Measurements from ENCODE around the gene SCUBE1. TPM values are rescaled to one million over a fixed set of nuclear protein-coding genes. Genes with fewer than 3 reads are reported as not detected.

Gene SCUBE1
- total RNA-seq, 1 experiment from 2014 or later: 3.9 TPM

DNA sequence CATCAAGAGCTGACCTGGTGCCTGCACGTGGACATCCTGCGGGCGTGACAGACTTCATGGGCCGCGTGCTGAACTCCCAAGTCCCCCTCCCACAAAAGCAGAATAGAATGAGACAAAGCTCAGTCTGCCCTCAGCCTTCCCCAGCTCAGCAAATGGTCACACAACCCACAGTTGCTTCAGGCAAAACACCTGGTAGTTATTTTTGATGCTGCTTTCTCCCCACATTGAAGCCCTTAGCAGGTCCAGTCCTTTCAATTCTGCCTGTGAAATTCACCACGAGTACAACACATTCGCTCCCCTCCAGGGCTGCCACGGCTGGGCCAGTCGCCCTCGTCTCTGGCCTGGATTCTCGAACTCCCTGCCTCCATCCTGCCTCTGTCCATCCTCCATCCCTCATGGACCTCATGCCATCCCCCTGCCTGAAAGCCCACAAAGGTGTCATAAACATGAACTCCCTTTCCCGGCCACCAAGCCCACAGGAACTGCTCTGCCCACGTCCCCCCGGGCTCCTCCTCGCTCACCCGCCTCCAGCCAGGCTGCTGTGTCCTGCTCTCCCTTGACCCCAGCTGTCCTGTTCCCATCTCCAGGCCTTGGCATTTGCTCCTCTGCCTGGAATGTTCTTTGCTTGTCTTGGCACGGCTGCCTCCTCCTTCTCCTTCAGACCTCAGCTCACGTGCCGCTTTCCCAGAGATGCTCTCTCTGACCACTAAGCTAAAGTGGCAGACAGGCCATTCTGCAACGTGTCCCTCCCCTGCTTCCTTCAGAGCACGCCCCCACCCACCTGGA lies 42.1 kb downstream of the SCUBE1 start:
- ChIA-PET CTCF (no interaction called here), POLR2A (no interaction called here), RAD21 (ENCODE audit: low non-redundant PET in 1 of 2, low total read pairs in 2 of 2, uncharacterized antibody in 2 of 2, unreplicated experiment in 2 of 2) (no interaction called here)
- no peak overlapping the region for H3K9ac ChIP-seq (ENCODE audit: low read length)
- DNase-seq (ENCODE audit: low read depth, low spot score) (no peak), ATAC-seq (no peak)
- no peaks in the 10 kb centered on the region for H3K4me1 ChIP-seq (ENCODE audit: control insufficient read depth in 1 of 2, insufficient read depth in 2 of 2, low read length in 2 of 2)
- no peaks in the 10 kb centered on the region for H3K9me2 ChIP-seq (ENCODE audit: insufficient read depth)
- H3K27ac ChIP-seq (ENCODE audit: low read depth, low read length): no peak overlapping the region
- no peaks in the 10 kb centered on the region for H3K27me3 ChIP-seq (ENCODE audit: insufficient read depth, low read length)
- H3K4me3 ChIP-seq (replicated peaks in 1 of 2; ENCODE audit: low read depth in 1 of 2, low read length in 2 of 2): no peak overlapping the region
- intact Hi-C loops (cut with micrococcal nuclease): no loop called here
- TF ChIP-seq EGR1 (IDR thresholded peaks at IDR 0.05; ENCODE audit: low read depth): no peak
- TF ChIP-seq, protein P1, sequence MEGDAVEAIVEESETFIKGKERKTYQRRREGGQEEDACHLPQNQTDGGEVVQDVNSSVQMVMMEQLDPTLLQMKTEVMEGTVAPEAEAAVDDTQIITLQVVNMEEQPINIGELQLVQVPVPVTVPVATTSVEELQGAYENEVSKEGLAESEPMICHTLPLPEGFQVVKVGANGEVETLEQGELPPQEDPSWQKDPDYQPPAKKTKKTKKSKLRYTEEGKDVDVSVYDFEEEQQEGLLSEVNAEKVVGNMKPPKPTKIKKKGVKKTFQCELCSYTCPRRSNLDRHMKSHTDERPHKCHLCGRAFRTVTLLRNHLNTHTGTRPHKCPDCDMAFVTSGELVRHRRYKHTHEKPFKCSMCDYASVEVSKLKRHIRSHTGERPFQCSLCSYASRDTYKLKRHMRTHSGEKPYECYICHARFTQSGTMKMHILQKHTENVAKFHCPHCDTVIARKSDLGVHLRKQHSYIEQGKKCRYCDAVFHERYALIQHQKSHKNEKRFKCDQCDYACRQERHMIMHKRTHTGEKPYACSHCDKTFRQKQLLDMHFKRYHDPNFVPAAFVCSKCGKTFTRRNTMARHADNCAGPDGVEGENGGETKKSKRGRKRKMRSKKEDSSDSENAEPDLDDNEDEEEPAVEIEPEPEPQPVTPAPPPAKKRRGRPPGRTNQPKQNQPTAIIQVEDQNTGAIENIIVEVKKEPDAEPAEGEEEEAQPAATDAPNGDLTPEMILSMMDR (IDR thresholded peaks at IDR 0.05 in 2 of 3, conservative IDR thresholded peaks at IDR 0.05 in 1 of 3; ENCODE audit: borderline replicate concordance in 1 of 3, insufficient read depth in 1 of 3, low read depth in 2 of 3, low read length in 2 of 3): no peak
- no peak for TF ChIP-seq ZNF274 (IDR thresholded peaks at IDR 0.05; ENCODE audit: low read depth, low read length)
- no peak for TF ChIP-seq POLR2A (IDR thresholded peaks at IDR 0.05; ENCODE audit: borderline replicate concordance, extremely low read depth, insufficient read depth, insufficient read length)
- TF ChIP-seq SP1 (IDR thresholded peaks at IDR 0.05; ENCODE audit: low read depth): no peak
- TF ChIP-seq CBX3 (IDR thresholded peaks at IDR 0.05; ENCODE audit: low read depth): no peak
- TF ChIP-seq TCF7L2 (IDR thresholded peaks at IDR 0.05; ENCODE audit: borderline replicate concordance, extremely low read depth, insufficient read depth, insufficient read length): no peak
- TF ChIP-seq, protein P2, sequence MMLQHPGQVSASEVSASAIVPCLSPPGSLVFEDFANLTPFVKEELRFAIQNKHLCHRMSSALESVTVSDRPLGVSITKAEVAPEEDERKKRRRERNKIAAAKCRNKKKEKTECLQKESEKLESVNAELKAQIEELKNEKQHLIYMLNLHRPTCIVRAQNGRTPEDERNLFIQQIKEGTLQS (IDR thresholded peaks at IDR 0.05): no peak
- TF ChIP-seq YY1 (IDR thresholded peaks at IDR 0.05; ENCODE audit: extremely low read depth, insufficient replicate concordance, low read depth, low read length): no peak
- TF ChIP-seq ELF1 (IDR thresholded peaks at IDR 0.05; ENCODE audit: borderline replicate concordance, low read depth): no peak
- no peak for TF ChIP-seq SRF (IDR thresholded peaks at IDR 0.05; ENCODE audit: low read depth)
- H2AFZ ChIP-seq (ENCODE audit: low read depth, low read length, poor library complexity, severe bottlenecking): no peak overlapping the region
- BruUV-seq (replicated peaks): no TSS peak
- H3K9me3 ChIP-seq (ENCODE audit: control insufficient read depth in 1 of 2, insufficient read depth in 1 of 2, low read depth in 1 of 2, low read length in 2 of 2): no peaks in the 10 kb centered on the region
- no peak overlapping the region for H3K4me2 ChIP-seq (ENCODE audit: low read length)
- H3K36me3 ChIP-seq (ENCODE audit: control insufficient read depth in 1 of 2, insufficient read depth in 2 of 2, low read length in 2 of 2): no peaks in the 10 kb centered on the region
- H3K79me2 ChIP-seq (ENCODE audit: insufficient read depth, low read length): no peaks in the 10 kb centered on the region
- H4K20me1 ChIP-seq (ENCODE audit: insufficient read depth): no peaks in the 10 kb centered on the region

All from HCT116 (cell line).